GM12891 (cell line): Measurements from ENCODE around the gene PHOSPHO2.

ENCODE experiments used
- POLR2A ChIP-seq: IDR thresholded peaks from 2 replicates; pipeline ENCODE4 v1.6.1; 2011; ENCODE audit warnings: low read depth, low read length, control low read depth
- POLR2AphosphoS5 ChIP-seq: IDR thresholded peaks from 2 replicates; pipeline ENCODE4 v1.6.1; 2011; ENCODE audit warnings: low read depth, low read length, control low read depth
- POU2F2 ChIP-seq: IDR thresholded peaks from 2 replicates; pipeline ENCODE4 v1.6.1; 2011; ENCODE audit warnings: low read depth, mild to moderate bottlenecking, control low read depth, low read length, moderate library complexity
- TAF1 ChIP-seq: IDR thresholded peaks from 2 replicates; pipeline ENCODE4 v1.6.1; 2011; ENCODE audit warnings: low read depth, low read length, control low read depth

DNA sequence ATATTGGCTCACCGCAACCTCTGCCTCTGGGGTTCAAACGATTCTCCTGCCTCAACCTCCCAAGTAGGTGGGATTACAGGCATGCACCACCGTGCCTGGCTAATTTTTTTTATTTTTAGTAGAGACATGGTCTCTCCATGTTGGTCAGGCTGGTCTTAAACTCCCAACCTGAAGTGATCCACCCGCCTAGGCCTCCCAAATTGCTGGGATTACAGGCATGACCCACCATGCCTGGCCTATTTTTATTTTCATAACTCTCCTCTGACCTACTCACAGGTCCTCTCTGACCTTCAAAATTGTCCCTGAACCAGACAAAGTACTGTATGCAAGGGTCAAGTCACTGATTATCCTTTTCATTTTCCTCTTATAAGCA, 23.4 kb downstream of the PHOSPHO2 start:
- TF ChIP-seq POLR2A, result no peak
- no peak for TF ChIP-seq TAF1
- no peak for TF ChIP-seq POLR2AphosphoS5
- no peak for TF ChIP-seq POU2F2
